Posterior cingulate gyrus (tissue), 11 donors: Measurements from ENCODE around the gene ADRB2.

Experiments used
- DNase-seq, 10 donors: peaks; one replicate each; pipeline versions ENCODE4 v3.0.0 to v3.0.0-alpha.2; 2020 to 2021; ENCODE audit warnings: mixed read lengths in 3 of 10
- intact Hi-C: fragments of 100-400 bp; cut with DNase I; formaldehyde crosslinking; loops from one replicate; pipeline ENCODE4 v1.15.1; 2023

ADRB2 gene

DNA sequence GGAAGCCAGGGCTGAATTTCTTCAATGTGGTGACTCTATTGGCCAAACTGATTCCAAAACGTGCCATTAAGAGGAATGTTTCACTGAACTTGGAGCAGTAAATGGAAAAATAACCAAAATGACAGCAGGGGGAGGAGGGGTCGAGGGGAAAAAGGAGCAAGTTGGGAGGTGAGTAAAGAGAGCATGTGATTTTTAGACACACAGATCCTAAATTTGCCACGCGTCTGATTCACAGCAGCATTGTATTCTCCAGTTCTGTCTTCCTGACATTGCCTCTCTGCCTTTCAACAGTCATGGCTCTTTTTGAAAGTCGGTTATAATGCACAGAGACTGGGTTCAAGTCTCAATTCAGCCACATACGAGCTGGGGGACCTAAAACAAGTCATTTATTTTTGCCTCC, 22.0 kb upstream of the ADRB2 start:
- intact Hi-C loops: no loop called here

DNA sequence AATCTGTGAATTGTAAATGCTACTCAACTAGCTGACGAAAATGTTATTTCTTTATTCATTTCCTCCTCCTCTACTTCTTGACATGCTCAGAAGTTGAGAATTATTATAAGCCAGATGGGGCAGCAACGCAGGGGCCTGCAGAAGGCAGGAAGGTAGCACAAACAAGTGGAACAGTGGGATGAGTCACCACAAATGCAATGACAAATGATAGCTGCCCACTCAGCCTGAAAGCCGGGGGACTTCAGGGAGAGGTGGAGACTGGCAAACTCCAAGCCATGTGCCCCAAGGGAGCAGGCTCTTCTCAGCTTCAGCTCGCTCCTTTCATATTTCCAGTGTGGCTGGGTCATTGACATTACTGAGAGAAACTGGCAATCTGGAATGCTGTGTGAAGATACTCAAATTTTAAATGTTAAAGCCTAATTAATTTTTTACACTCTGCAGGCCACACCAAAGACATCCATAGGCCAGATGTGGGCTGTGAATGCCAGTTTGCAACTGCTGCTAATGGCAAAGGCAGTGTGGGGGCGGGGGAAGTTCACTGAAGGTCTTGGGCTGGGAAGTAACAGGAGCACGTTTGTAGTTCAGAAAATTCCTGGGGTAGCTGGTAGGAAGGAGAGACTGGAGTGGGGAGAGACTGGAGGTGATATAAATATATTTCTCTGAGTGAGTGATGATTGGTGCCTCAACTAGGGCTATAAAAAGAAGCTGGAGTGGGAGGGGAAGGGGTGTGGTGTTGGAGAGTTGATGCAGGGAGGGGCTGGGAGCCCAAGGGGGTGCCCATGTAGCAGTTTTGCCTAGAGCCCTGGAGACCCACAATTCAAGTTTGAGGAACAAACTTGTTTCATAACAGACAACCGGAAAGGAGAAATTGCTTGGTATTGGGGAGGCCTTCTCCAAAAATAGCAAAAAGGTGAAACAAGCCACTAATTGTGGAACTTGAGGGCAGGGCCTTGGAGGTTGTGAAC, 20.8 kb upstream of the ADRB2 start:
- intact Hi-C loops: no loop called here
- DNase-seq: peak in 2 of 10 donors; percentile 51 to 77

More for the DNA sequence above, 22.0 kb upstream of the ADRB2 start:
- DNase-seq: no peak

DNA sequence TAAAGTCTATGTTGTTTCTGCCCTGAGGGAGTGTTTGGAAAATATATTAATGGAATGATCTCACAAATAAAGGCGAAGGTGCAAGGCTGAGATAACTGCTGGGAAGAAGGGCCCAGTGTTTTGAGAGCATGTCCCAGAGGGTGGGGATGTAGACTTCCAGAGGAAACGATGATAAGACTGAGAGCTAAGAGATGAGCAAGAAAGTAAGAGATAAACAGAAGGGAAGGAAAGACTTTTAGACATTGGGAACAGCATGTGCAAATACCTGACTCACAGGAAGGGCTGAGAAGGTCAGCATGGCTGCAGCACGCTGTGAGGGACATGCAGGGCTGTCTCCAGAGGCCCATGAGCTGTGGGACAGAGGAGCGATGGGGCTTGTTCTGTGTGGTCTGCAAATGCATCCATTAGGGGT, 19.9 kb upstream of the ADRB2 start:
- intact Hi-C loops: no loop called here
- DNase-seq: no peak

DNA sequence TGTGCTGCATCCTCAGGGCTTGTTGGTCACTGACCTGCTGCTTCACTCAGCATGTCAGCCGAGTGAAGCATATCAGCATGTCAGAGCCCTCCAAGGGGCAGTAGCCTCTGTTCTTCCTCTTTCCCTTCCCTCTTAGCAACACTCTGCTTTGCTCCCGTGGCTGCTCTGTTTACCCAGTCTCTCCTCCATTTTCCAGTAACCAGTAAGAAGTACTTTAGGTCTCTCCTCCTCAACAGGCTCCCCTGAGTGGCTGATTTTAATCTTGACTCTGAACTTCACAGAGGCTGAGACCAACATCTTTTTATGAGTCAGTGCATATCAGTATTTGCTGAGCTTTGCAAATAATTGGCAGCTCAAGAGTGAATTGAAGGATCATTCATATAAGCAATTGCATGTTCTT, 18.6 kb upstream of the ADRB2 start:
- intact Hi-C loops: no loop called here
- peak in 1 of 10 donors; percentile 50 for DNase-seq

DNA sequence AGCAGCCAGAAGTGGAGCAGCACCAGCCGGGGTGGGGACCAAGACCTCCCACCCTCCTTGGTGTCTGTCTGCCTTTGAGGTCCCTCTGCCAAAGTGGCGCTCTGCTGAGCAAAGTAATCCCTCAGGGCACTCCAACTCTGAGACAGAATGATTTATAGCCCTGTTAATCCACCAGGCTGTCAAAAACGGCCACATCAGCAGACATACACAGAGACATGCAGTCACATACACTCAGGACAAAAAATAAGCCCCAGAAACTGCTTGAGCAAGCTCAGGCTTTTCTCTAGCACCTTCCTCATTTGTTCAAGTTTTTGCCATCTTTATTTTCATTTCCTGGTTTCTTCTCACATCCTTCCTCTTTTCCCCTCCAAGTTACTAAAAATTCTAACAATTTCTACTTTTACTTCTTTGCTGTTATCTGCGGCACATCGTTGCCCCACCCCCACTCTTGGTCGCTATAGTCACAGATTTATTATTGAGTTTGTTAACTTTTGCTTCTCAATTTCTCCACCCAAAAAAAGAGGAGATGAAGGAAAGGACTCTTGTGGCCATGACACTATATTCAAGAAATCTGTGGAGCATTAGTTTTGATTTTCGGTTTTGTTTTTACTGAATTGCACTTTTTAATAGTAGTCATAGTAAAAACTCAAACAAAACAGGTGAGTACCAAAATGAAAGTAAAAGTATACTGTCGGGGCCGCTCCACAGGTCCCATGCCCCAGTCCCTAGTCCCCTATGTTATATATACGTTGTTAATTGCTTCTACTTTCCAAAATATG, 17.4 kb upstream of the ADRB2 start:
- DNase-seq: peak in 1 of 10 donors; percentile 56
- intact Hi-C loops: no loop called here

DNA sequence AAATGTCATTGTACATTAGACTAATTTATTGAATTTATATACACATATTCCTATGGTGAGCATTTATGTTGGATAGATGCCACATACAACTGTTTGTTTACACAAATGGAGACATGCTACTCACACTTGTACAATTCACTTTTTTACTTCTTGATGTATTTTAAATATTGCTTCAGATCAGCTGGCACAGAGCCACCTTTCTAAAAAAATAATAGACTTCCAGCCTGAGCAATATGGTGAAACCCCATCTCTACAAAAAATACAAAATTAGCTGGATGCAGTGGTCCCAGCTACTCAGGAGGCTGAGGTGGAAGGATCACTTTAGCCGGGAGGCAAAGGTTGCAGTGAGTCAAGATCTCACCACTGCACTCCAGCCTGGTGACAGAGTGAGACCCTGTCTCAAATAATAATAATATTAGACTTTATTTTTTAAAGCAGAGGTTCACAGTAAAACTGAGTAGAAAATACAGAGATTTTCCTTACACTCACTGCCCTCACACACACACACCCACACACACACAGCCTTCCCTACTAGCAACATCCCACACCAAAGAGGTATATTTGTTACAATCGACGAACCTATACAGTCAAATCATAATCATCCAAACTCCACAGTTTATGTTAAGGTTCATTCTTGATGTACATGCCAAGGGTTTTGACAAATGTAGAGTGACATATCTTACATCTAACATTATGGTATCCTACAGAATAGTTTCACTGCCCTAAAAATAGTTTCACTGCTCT, 16.5 kb upstream of the ADRB2 start:
- no peak for DNase-seq
- intact Hi-C loops: no loop called here

DNA sequence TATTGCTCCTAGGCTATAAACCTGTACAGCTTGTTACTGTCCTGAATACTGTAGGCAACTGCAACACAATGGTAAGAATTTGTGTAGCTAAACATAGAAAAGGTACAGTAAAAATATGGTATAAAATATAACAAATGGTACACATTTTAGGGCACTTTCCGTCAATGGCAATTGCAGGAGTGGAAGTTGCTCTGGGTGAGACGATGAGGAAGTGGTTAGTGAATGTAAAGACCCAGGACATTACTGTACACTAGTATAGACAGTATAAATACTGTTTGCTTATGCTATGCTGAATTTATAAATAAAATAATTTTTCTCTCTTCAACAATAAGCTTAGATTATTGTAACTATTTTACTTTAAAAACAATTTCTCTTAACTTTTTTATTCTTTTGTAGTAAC, 15.6 kb upstream of the ADRB2 start:
- intact Hi-C loops: no loop called here
- DNase-seq: no peak

DNA sequence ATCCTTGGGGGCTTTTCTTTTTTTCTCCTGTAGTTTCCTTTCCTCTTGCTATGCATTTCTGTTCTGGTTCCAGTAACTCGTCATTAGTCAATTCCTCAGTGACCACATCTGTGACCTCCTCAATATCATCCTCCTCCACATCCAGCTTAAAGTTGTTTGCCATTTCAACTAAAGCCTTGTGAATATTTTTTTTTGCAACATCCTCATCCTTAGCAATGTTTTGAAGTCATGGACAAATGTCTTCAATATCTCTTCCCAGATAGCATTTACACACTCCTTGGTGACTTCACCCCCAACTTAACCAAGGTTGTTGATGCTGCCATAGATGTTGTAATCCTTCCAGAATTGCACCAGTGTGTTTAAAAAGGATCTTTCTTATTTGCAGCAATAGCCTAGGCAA, 14.7 kb upstream of the ADRB2 start:
- intact Hi-C loops: no loop called here
- DNase-seq: no peak

DNA sequence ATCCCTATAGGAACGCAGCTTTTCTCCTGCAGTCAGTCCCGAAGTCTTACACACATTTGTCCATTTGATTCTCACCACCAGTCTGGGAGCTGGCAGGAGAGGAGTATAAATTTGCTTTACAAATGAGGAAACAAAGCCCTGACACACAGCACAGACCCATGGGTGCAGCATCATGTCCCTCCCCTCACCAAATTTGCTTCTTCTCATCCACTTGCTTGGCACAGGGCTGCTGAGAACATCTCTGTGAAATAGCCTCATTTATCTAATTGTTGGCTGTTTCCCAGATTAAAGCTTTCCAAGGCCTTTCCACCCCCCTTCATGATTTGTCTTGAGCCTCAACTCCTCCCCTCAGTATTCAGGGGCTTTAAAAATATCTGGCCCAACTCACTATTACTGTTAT, 11.3 kb upstream of the ADRB2 start:
- intact Hi-C loops: no loop called here
- no peak for DNase-seq

DNA sequence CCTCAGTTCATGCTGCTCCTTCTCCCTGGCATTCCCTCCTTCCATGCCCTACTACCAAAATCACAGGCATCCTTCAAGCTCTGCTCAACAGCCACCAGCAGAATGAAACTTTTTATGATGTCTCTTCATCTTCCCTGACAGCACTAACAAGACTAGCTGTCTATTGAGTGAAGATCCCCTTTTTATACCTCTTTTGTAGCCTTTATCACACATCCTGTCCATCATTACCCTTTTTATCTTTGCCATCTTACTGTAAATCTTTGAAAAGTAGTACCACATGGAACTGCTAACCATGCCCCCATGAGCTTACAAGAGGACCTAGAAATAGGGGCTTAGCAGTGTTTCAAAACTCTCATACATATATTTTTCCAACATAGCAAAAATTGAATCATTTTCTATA, 10.8 kb upstream of the ADRB2 start:
- intact Hi-C loops: no loop called here
- no peak for DNase-seq

DNA sequence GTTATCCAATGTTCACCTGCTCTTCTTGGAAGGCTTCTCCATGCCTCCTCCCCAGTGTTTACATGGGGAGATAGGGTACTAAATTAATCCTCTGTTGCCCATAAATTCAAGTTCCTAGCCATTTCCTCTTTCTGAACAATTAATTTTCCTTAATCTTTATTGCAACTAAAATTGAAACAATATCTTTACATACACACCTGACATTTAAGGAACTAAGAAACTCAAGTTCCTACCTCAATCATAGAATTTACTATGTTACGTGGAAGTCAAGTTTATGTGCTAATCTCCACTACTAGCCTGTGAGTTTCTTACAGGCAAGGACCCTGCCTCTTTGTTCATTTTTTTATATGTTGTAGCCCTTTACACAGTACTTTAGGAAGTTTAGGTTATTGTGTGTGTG, 10.1 kb upstream of the ADRB2 start:
- no peak for DNase-seq
- intact Hi-C loops: no loop called here

DNA sequence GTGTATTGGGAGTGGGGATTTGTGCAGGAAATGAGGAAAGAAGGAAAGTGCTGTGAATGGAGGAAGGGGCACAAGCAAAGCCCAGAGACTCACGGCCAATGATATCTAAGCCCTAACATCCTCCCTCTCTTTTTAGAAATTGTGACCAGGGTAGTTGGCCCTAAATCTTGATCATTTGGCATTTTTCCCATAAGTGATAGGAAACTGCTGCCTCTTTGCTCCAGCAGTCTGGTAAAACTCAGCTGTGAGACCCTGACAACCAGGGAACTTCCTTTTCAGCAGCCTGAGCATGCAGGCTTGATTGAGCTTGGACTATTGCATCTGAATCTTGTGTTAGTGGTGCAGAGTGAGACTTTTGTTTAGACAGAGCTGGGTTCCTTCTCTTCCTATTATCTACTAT, 9.6 kb upstream of the ADRB2 start:
- DNase-seq: no peak

DNA sequence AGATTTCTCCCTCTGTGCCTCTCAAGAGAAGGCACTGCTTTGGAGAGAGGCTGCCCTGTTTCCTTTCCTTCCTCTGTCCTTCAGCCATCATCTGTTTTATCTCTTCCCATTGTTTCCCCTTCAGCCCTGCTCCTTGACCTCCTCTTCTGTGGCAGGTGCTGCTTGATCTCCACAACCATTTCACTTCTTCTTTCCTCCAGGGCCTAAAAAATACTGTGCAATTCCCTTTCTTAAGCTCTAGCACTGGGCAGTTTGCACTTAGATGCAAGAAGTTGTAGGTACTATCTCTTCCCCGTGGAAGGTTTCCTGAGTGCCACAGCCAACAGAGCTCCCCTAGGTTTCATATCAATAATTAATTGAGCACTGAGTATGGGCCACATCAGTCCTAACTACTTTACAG, 8.8 kb upstream of the ADRB2 start:
- intact Hi-C loops: no loop called here
- no peak for DNase-seq

More for the DNA sequence above, 9.6 kb upstream of the ADRB2 start:
- intact Hi-C loops: no loop called here

DNA sequence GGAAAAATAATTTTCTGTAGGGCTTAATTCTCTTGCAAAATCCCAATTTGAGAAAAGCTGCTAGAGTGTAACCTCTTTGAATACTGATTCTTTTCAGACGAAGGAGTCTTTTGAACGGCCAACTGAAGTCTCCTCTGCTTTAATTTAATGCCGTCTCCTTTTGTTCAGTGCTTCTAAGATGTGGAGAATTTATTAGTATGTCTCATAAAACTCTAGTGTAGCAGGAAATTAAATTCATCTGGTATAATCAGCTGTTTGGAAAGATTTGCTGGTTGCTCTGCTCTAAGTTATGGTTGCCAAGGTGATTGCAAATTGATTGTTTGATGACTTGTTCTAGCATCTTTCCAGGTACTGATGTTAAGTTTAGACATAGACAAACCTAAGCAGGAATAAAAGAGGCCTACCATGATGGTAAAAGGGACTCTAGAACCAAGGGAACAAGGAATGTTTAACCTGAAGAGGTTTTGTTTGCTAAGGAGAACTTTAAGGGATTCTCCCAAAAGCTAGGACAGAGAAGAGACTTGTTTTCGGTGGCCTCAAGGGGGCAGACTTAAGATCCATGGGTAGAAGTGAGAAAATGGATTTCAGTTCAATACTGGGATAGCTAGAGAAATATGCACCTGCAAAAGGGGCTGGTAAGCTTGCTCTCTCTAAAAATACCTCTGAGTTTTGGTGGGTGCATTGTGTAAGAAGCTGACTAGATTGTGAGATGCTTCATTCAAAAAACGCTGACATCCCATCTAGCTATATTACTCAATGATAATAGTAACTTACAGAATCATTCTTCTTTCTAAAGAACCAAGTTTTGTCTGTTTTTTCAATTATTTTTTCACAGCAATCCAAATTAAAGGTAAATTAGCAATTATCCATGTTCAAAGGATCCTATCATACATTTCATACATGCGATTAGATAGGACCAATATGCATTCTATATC, 5.7 kb upstream of the ADRB2 start:
- DNase-seq: no peak
- intact Hi-C loops: loop anchor here (5.0 kb wide), 1 partner anchor 292 kb away; no protein-coding TSS in a partner anchor

DNA sequence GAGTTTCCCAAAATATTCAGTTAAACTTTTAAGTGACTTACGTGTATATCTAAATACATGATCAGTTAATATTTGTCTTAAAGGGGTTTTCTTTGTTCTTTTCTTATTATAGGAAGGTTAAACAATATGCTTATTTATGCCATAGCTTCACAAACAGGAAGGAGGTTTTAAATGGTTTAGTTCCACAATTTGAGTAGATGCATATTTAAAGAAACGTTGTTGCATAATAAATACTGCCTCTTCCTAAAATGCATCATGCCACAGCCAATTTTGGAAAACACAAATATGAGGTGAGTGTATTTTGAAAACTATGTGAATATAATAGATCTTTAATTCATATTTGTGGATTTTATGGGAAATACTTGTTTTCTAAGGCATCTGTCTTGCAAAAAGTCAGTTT, 2.5 kb upstream of the ADRB2 start:
- DNase-seq: no peak
- intact Hi-C loops: loop anchor here (5.0 kb wide), 1 partner anchor 288 kb away; no protein-coding TSS in a partner anchor

DNA sequence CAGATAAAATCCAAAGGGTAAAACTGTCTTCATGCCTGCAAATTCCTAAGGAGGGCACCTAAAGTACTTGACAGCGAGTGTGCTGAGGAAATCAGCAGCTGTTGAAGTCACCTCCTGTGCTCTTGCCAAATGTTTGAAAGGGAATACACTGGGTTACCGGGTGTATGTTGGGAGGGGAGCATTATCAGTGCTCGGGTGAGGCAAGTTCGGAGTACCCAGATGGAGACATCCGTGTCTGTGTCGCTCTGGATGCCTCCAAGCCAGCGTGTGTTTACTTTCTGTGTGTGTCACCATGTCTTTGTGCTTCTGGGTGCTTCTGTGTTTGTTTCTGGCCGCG, 727 bp upstream of the ADRB2 start:
- DNase-seq: peak in 1 of 10 donors; percentile 15
- intact Hi-C loops: no loop called here

DNA sequence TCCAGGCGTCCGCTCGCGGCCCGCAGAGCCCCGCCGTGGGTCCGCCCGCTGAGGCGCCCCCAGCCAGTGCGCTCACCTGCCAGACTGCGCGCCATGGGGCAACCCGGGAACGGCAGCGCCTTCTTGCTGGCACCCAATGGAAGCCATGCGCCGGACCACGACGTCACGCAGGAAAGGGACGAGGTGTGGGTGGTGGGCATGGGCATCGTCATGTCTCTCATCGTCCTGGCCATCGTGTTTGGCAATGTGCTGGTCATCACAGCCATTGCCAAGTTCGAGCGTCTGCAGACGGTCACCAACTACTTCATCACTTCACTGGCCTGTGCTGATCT, 294 bp downstream of the ADRB2 start:
- no peak for DNase-seq
- intact Hi-C loops: no loop called here

DNA sequence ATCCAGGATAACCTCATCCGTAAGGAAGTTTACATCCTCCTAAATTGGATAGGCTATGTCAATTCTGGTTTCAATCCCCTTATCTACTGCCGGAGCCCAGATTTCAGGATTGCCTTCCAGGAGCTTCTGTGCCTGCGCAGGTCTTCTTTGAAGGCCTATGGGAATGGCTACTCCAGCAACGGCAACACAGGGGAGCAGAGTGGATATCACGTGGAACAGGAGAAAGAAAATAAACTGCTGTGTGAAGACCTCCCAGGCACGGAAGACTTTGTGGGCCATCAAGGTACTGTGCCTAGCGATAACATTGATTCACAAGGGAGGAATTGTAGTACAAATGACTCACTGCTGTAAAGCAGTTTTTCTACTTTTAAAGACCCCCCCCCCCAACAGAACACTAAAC, 1.3 kb downstream of the ADRB2 start:
- no peak for DNase-seq
- intact Hi-C loops: no loop called here

DNA sequence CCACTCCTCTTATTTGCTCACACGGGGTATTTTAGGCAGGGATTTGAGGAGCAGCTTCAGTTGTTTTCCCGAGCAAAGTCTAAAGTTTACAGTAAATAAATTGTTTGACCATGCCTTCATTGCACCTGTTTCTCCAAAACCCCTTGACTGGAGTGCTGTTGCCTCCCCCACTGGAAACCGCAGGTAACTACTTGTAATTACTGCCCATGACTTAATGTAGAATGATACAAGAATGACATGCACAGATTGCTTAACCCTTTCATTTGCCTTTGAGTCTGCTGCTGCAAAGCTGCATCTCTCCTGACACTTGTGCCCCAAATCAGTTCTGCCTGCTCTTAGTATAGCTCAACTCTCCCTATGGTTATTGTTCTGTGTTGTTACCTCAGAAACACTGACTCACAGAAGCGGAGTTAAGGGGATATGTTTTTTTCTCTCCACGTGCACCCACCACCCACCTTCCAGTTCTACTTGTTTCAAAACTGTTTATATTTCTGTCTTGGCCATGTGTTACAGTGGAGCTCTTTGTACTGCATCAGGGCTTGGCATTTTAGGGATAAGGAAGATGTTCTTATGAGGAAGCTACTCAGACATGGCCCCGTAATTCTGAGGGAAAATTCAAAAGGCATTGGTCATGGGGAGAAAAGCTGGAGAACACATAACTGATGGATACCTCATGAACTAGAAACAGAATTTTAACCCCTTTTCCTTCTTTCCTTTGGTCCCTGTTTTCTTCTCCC, 2.3 kb downstream of the ADRB2 start:
- intact Hi-C loops: no loop called here
- no peak for DNase-seq
